ENCODE data around the gene NFATC2. TPM values are rescaled to one million over a fixed set of nuclear protein-coding genes. Genes with fewer than 3 reads are reported as not detected.

Gene NFATC2
- polyA plus RNA-seq, 1 donor: 22.3 TPM

DNA sequence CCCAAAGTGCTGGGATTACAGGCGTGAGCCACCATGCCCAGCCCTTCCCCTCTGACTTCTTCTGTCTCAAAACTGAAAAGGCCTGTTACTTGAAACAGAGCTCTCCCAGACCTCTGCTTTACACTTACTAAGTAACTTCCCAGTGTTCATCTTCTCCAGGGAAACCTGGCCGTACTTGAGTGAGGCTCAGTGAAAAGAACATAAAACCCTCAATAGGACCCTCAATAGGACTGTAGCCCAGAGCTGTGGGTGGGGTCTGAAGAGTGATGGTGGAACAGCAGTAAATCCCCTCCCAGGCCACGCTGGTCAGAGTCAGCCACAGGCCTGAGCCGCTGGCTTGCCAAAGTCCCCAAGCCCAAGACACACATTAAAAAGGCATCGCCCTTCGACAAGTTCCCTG lies 145.4 kb downstream of the NFATC2 start:
- WGBS (ENCODE audit: insufficient coverage, low lambda C conversion rate): no CpG with 5 or more reads among the region's 6 CpGs
- Histone ChIP-seq H3K4me3 (ENCODE audit: low read length) (no peak overlapping the region), H3K36me3 (ENCODE audit: control insufficient read depth, insufficient read depth, low read length) (peaks cover 48% of the 10 kb centered on the region), H3K4me1 (ENCODE audit: control insufficient read depth, insufficient read depth, low read length) (peaks cover 5% of the 10 kb centered on the region), H3K9me3 (ENCODE audit: control insufficient read depth, low read depth, low read length) (no peaks in the 10 kb centered on the region), H3K27me3 (ENCODE audit: control insufficient read depth, insufficient read depth, low read length) (no peaks in the 10 kb centered on the region), H3K27ac (ENCODE audit: low read length) (no peak overlapping the region)
- no peak for DNase-seq

DNA sequence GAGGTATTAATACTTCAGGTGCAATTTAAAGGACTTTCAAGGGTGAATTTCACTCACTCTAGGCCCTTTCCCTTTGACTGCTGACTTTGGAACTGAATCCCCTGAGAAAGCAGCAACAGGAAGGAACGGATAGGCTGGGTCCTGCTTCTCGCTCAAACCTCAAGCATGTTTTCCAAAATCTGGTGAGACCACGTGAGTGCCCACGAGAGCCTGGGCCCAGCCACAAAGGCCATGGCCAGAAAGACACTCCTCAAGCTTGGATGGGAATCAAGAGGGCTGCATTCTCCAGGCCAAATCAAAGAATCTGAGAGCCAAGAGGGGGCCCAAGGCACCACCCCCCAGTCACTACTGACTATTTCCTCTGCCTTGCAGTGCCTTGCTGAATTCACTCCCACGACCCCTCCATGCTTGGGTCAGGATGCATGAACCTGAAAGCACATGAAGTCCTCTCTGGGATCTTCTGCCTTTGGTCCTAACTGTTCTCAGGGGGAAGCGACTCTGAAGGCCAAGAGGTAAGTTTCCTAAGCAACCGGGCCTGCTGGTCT lies 146.1 kb downstream of the NFATC2 start:
- Histone ChIP-seq H3K36me3 (ENCODE audit: control insufficient read depth, insufficient read depth, low read length) (peaks cover 49% of the 10 kb centered on the region), H3K4me3 (ENCODE audit: low read length) (no peak overlapping the region)
- no CpG with 5 or more reads among the region's 7 CpGs for WGBS (ENCODE audit: insufficient coverage, low lambda C conversion rate)

DNA sequence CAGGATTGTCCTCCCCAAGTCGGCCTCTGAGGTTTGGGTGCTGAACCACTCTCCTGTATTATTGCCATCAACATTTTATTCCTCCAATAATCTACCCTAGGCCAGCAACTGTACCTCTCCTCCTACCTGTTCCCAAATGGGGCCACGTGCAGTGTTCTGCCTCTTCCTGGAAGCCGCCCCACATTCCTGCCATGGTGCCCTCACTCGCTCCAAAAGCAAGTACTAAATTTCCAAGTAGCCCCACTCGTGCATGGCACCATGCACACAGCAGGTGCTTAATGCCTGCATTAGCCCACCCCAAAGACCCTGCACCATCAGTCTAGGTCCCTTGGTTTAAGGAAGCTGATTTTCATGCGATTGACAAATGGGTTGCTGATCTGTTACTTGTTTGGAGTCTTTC lies 147.8 kb downstream of the NFATC2 start:
- Histone ChIP-seq H3K9me3 (ENCODE audit: control insufficient read depth, low read depth, low read length) (no peaks in the 10 kb centered on the region), H3K27ac (ENCODE audit: low read length) (no peak overlapping the region), H3K36me3 (ENCODE audit: control insufficient read depth, insufficient read depth, low read length) (peaks cover 53% of the 10 kb centered on the region), H3K4me3 (ENCODE audit: low read length) (no peak overlapping the region), H3K27me3 (ENCODE audit: control insufficient read depth, insufficient read depth, low read length) (no peaks in the 10 kb centered on the region), H3K4me1 (ENCODE audit: control insufficient read depth, insufficient read depth, low read length) (peaks cover 5% of the 10 kb centered on the region)
- no peak for DNase-seq
- 100% methylated on average over 1 of the region's 6 CpGs for WGBS (ENCODE audit: insufficient coverage, low lambda C conversion rate)

More for the DNA sequence above, 146.1 kb downstream of the NFATC2 start:
- peaks cover 5% of the 10 kb centered on the region for H3K4me1 ChIP-seq (ENCODE audit: control insufficient read depth, insufficient read depth, low read length)
- no peak overlapping the region for H3K27ac ChIP-seq (ENCODE audit: low read length)
- H3K9me3 ChIP-seq (ENCODE audit: control insufficient read depth, low read depth, low read length): no peaks in the 10 kb centered on the region
- DNase-seq: no peak
- no peaks in the 10 kb centered on the region for H3K27me3 ChIP-seq (ENCODE audit: control insufficient read depth, insufficient read depth, low read length)

DNA sequence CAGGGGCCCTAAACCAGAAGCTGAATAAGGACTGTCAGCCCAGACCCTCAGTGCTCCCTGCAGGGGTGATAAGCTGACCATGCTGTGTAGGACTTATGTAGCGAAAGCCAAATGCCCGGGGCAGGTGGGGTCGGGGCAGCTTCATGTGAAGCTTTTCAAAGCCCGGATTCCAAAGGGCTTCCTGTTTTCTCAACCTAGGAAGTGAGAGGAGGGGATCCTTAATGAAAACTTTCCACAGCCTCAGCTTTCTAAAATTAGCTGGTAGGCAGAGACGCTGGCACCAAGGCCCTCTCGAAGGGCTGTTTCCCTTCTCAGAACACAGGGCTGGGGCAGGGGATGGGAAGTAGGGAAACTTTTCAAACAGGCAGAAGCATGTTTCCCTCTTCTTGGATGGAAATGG lies 148.9 kb downstream of the NFATC2 start:
- Histone ChIP-seq H3K4me3 (ENCODE audit: low read length) (no peak overlapping the region), H3K27ac (ENCODE audit: low read length) (no peak overlapping the region), H3K4me1 (ENCODE audit: control insufficient read depth, insufficient read depth, low read length) (peaks cover under 1% of the 10 kb centered on the region), H3K36me3 (ENCODE audit: control insufficient read depth, insufficient read depth, low read length) (peaks cover 52% of the 10 kb centered on the region), H3K9me3 (ENCODE audit: control insufficient read depth, low read depth, low read length) (no peaks in the 10 kb centered on the region), H3K27me3 (ENCODE audit: control insufficient read depth, insufficient read depth, low read length) (no peaks in the 10 kb centered on the region)
- DNase-seq: no peak
- WGBS (ENCODE audit: insufficient coverage, low lambda C conversion rate): no CpG with 5 or more reads among the region's 6 CpGs

DNA sequence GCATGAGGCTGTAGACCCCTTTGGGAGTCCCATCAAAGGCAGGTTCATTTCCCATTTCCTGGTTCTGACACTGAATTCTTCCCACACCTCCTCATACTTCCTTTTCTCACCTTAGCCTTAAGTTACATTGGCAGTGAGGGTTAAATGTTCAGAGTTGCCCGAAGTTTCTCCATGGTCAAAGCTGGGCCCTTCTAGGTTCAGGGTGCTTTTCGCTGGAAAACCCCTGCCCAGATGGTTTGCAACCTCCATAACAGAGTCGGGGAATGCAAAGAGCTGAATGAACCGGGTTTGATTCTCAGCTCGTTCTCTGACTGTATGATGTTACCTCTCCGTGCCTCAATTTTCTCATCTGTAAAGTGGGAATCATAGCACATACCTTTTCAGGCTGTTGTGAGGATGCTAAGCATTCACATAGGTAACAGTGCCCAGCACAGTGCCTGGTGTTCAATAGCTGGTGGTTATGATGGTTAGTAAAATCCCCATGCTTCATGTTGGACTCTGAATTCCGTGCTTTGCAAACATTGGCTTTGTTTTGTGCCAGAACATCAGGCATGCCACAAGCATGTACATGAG lies 149.8 kb downstream of the NFATC2 start:
- Histone ChIP-seq H3K27me3 (ENCODE audit: control insufficient read depth, insufficient read depth, low read length) (no peaks in the 10 kb centered on the region), H3K4me3 (ENCODE audit: low read length) (no peak overlapping the region), H3K36me3 (ENCODE audit: control insufficient read depth, insufficient read depth, low read length) (peaks cover 50% of the 10 kb centered on the region), H3K27ac (ENCODE audit: low read length) (no peak overlapping the region), H3K4me1 (ENCODE audit: control insufficient read depth, insufficient read depth, low read length) (no peaks in the 10 kb centered on the region), H3K9me3 (ENCODE audit: control insufficient read depth, low read depth, low read length) (no peaks in the 10 kb centered on the region)
- no peak for DNase-seq
- no CpG with 5 or more reads among the region's 7 CpGs for whole genome bisulfite sequencing (ENCODE audit: insufficient coverage, low lambda C conversion rate)

DNA sequence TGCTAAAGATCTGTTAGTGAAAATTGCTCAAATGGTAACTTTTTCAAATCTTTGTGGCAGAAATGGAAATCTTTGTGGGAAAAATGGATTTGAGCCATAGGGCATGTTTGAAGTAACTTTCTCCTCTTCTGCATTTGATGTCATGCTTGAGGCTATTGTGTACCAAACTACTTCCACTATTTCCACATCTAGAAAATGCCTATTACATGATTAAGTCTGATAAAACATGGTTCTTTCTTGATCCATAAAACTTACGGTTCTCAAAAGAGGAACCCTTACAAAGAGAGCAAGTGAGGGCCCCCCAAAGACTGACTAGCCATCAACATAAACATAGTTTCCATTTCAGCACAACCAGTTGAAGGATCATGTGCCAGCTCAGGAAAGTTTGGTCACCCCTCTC lies 150.6 kb downstream of the NFATC2 start:
- H3K27me3 ChIP-seq (ENCODE audit: control insufficient read depth, insufficient read depth, low read length): no peaks in the 10 kb centered on the region
- no CpG with 5 or more reads among the region's 1 CpG for WGBS (ENCODE audit: insufficient coverage, low lambda C conversion rate)
- H3K4me3 ChIP-seq (ENCODE audit: low read length): no peak overlapping the region
- no peak for DNase-seq
- peaks cover 46% of the 10 kb centered on the region for H3K36me3 ChIP-seq (ENCODE audit: control insufficient read depth, insufficient read depth, low read length)
- H3K4me1 ChIP-seq (ENCODE audit: control insufficient read depth, insufficient read depth, low read length): no peaks in the 10 kb centered on the region
- no peaks in the 10 kb centered on the region for H3K9me3 ChIP-seq (ENCODE audit: control insufficient read depth, low read depth, low read length)
- no peak overlapping the region for H3K27ac ChIP-seq (ENCODE audit: low read length)

DNA sequence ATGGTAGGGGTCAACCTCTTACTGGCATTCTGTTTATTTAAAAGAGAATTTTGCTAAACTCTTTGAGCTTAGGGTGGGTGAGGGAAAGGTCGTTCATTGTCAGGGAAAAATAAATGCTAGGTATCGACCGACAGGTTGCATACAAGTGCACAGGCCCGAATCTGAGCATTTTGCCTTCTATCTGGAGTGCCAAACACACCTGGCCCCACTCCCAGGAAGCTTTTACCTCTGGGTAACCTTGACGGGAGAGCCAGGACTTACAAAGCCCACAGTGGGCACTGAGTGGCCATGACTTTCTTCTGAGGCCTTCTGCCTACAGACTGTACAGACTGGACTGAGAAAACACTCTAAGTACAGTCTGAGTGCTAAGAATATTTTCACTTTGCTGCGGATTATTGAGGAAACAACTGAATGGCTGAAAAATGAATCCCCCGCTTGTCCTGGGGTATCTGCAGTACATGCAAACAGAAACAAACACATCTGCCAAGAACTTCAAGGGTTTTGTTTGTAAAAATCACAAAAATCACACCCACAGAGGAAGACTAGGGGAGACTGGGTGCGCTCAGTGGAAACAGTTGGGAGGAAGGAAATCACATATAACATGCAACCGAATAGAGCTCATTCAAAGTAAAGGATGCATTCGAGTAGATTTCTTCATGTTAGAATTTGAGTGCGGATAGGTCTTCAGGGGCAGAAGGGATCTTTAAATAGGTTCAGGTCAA lies 152.8 kb downstream of the NFATC2 start:
- Histone ChIP-seq H3K4me1 (ENCODE audit: control insufficient read depth, insufficient read depth, low read length) (no peaks in the 10 kb centered on the region), H3K4me3 (ENCODE audit: low read length) (no peak overlapping the region), H3K27me3 (ENCODE audit: control insufficient read depth, insufficient read depth, low read length) (no peaks in the 10 kb centered on the region), H3K9me3 (ENCODE audit: control insufficient read depth, low read depth, low read length) (no peaks in the 10 kb centered on the region), H3K27ac (ENCODE audit: low read length) (no peak overlapping the region), H3K36me3 (ENCODE audit: control insufficient read depth, insufficient read depth, low read length) (peaks cover 47% of the 10 kb centered on the region)
- DNase-seq: no peak
- no CpG with 5 or more reads among the region's 11 CpGs for WGBS (ENCODE audit: insufficient coverage, low lambda C conversion rate)

DNA sequence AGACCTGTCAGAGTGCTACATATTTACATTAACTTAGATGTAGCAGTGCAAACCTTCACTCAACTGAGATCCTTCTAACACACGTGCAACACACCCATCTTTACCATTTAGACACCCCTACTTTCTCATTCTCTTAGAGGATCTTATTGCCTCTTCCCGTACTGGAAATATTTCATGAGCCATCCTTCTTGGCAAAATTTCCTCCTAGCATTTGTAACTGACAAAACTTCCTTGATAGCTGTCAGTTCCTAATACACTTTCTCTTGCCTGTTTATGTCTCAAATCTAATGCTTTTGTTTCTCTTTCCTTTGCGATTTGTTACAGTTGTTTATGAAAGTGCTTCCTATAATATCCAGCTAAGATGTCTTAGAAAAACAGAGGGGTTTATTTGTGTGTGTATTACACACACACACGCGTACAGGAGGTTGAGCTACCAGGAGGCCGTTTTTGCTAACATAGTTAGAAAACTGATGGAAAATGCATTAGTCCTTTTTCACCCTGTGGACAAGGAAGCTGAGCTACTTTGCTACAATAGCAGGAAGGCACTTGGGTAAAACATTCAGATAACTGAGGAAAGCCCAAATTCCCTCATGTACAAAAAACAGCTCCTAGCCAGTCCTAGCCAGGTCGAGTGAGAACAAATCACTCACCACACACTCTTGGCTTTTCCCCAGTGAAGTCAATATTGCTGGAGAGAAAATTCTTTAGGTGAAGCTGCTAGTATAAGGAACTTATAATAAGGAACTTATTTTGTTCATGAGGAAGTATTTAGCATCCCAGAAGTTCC lies 153.6 kb downstream of the NFATC2 start:
- Histone ChIP-seq H3K27ac (ENCODE audit: low read length) (no peak overlapping the region), H3K9me3 (ENCODE audit: control insufficient read depth, low read depth, low read length) (no peaks in the 10 kb centered on the region), H3K4me1 (ENCODE audit: control insufficient read depth, insufficient read depth, low read length) (no peaks in the 10 kb centered on the region), H3K36me3 (ENCODE audit: control insufficient read depth, insufficient read depth, low read length) (peaks cover 47% of the 10 kb centered on the region), H3K4me3 (ENCODE audit: low read length) (no peak overlapping the region), H3K27me3 (ENCODE audit: control insufficient read depth, insufficient read depth, low read length) (no peaks in the 10 kb centered on the region)
- 67% methylated on average over 3 of the region's 7 CpGs for WGBS (ENCODE audit: insufficient coverage, low lambda C conversion rate)
- no peak for DNase-seq

DNA sequence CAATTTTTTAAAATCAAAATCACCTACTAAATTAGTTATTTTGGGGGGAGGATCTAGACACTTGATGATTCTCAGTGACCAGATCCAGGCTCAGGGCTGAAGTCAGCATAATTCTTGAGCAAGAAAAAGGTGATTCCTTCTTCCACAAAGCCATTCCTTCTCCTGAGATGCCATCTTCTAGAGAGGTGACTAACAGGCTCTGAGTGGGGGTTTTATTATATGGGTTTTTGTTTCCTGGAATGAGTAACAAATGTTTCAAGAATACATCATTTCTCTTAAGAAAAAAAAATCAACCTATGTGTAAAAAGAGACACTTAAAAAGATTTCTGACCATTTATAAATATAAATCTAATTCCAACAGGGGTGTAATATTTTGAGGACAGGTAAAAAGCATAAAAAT lies 154.3 kb downstream of the NFATC2 start:
- no peak for DNase-seq
- Histone ChIP-seq H3K27ac (ENCODE audit: low read length) (no peak overlapping the region), H3K27me3 (ENCODE audit: control insufficient read depth, insufficient read depth, low read length) (no peaks in the 10 kb centered on the region), H3K36me3 (ENCODE audit: control insufficient read depth, insufficient read depth, low read length) (peaks cover 42% of the 10 kb centered on the region), H3K4me3 (ENCODE audit: low read length) (no peak overlapping the region), H3K4me1 (ENCODE audit: control insufficient read depth, insufficient read depth, low read length) (no peaks in the 10 kb centered on the region), H3K9me3 (ENCODE audit: control insufficient read depth, low read depth, low read length) (no peaks in the 10 kb centered on the region)

DNA sequence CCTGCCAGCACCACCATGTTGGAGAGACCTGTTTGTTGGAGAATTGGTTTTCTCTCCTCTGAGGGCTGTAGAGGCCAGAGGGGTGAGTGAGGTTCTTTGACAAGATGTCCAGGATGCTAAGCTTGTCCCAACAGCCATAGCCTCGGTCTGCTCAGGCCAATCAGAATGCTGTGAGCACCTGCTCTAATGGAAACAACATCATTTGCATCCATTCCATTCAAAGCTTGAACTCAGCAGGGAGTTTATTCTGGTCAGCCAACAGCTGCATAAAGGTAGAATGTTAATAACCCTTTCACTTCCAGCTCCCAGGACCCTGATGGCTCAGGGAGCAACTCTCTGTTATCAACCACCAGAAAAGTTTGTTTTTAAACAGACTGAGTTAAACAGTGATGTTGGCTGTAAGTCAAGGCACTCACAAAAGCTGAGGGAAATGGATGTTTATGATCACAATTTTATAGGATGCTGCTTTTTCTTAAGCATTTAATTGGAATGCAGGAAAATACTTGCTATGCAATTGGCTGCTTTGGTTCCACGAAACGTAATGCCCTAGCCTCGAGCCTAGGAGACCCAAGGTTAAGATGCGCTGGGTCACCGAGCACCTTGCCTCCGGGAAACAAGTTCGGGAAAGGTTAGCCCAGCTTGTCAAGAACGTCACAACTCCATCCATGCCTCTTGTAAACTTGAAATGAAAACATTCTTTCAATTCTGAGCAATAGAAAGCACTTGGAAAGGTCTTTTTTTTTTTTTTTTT lies 155.2 kb downstream of the NFATC2 start:
- H3K27ac ChIP-seq (ENCODE audit: low read length): no peak overlapping the region
- H3K4me3 ChIP-seq (ENCODE audit: low read length): no peak overlapping the region
- no peak for DNase-seq
- no CpG with 5 or more reads among the region's 9 CpGs for WGBS (ENCODE audit: insufficient coverage, low lambda C conversion rate)
- no peaks in the 10 kb centered on the region for H3K4me1 ChIP-seq (ENCODE audit: control insufficient read depth, insufficient read depth, low read length)
- no peaks in the 10 kb centered on the region for H3K9me3 ChIP-seq (ENCODE audit: control insufficient read depth, low read depth, low read length)
- no peaks in the 10 kb centered on the region for H3K27me3 ChIP-seq (ENCODE audit: control insufficient read depth, insufficient read depth, low read length)
- H3K36me3 ChIP-seq (ENCODE audit: control insufficient read depth, insufficient read depth, low read length): peaks cover 33% of the 10 kb centered on the region

Measured in large intestine (tissue), 3 donors.